Sciatic nerve (tissue), 2 donors: ENCODE data around the gene CAMKMT. TPM values are rescaled to one million over a fixed set of nuclear protein-coding genes. Genes with fewer than 3 reads are reported as not detected.

ENCODE experiments used
- ATAC-seq: fragments of 200-7000 bp; cut with Tn5 transposase; one replicate; pipeline ENCODE4 v1.9.1; 2020; ENCODE audit warnings: mild to moderate bottlenecking, moderate library complexity
- DNase-seq: peaks from one replicate; pipeline ENCODE4 v3.0.0-alpha.2; 2020; ENCODE audit warnings: low spot score
- intact Hi-C: fragments of 100-400 bp; cut with DNase I; formaldehyde crosslinking; loops from one replicate; pipeline ENCODE4 v1.14.2; 2022
- total RNA-seq: library from RNA; stranded (reverse); fragmentation: NEBNext Ultra II Directional; extraction: Animal tissue kit (Norgen Biotek cat#: 25700); gene quantifications from one replicate; pipeline ENCODE4 v1.2.1, GENCODE V29; 2021
- donor health status: DM: no; HTN: no; CAD: no.
- donor health status: DM: no; HTN: no; CAD: no.

Gene CAMKMT
- total RNA-seq, 1 donor from 2014 or later, result 11.9 TPM

- no peak for ATAC-seq
- DNase-seq, result no peak
Observed at GRCh38 chr2:44655401-44655864, 293.7 kb downstream of the CAMKMT start.

GRCh38 chr2:44656460-44656859 lies 294.7 kb downstream of the CAMKMT start:
- no peak for ATAC-seq
- intact Hi-C loops, result no loop called here
- no peak for DNase-seq

More at GRCh38 chr2:44655401-44655864, 293.7 kb downstream of the CAMKMT start:
- intact Hi-C loops, result no loop called here

DNA sequence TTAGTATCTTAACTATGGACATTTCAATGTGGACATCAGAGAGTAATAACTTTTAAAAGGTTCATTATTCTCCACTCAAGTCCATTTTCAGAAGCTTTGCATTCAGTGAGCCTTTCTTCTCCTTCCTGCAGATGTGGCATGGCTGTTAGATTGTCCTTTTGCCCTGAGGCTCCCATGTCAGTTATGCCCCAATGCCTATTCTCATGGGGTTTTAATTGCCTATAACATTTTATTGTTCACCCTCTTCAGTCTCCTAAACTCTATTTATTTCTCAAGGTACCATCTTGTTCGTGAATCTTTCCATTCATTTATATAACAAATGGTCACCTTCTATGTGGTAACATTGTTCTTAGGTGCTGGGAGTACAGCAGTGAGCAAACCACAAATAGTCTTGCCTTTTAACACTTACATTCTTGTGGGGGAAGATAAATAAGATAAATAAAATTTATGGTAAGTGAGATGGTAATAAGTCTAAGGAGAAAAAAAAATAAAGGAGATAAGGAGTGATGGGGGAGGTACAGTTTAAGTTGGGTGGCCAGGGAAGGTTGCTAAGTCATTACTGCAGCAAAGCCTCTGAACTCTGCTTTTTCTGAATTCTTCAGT lies 301.8 kb downstream of the CAMKMT start:
- intact Hi-C loops, result no loop called here
- no peak for ATAC-seq

GRCh38 chr2:44668336-44668735 lies 306.6 kb downstream of the CAMKMT start:
- intact Hi-C loops, result no loop called here
- DNase-seq (no peak), ATAC-seq (no peak)

More for the DNA sequence above, 301.8 kb downstream of the CAMKMT start:
- no peak for DNase-seq

DNA sequence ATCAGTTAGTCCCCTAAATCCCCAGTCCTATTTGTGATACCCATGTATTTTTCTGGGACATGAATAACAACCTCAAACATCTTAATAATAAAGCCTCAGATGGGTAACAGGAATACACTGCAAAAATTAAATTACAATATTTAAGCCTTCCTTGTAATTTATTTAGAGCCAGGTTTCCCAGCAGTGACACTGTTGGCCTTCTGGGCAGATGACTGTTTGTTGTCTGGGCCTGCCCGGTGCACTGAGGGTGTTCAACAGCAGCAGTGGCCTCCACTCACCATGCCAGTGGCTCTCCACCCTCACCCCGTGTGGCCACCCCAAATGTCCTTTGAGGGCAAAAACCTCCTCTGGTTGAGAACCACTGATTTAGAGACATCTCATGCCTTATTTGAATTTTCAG lies 309.5 kb downstream of the CAMKMT start:
- intact Hi-C loops, result no loop called here

GRCh38 chr2:44671916-44672315 lies 310.2 kb downstream of the CAMKMT start:
- no peak for ATAC-seq
- no peak for DNase-seq
- intact Hi-C loops, result no loop called here

More for the DNA sequence above, 309.5 kb downstream of the CAMKMT start:
- DNase-seq (no peak), ATAC-seq (no peak)

GRCh38 chr2:44672431-44672830 lies 310.7 kb downstream of the CAMKMT start:
- ATAC-seq, result no peak
- no peak for DNase-seq
- intact Hi-C loops, result no loop called here

GRCh38 chr2:44674473-44675284 lies 312.9 kb downstream of the CAMKMT start:
- DNase-seq (no peak), ATAC-seq (no peak)
- intact Hi-C loops, result no loop called here

- intact Hi-C loops, result no loop called here
- DNase-seq, result no peak
- no peak for ATAC-seq
Observed at GRCh38 chr2:44676379-44676778, 314.6 kb downstream of the CAMKMT start.

DNA sequence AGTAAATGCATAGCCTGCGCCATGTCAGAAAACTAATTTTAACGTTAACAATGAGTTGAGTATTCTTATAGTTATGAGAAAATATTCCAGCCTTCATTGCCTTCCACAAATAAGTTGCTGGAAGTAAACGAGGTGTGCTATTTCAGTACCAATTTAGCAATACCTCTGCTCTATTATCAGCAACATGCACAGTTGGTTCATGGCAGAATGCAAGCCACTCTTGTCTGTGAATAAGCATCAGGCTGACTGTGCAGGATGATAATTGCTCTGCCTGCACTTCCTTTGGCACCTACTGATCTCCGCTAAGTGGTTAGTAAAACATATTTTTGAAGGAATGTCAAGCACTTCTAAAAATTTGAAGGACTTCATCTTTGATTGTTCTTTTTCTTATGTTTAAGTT lies 317.8 kb downstream of the CAMKMT start:
- ATAC-seq (no peak), DNase-seq (no peak)
- intact Hi-C loops, result no loop called here

DNA sequence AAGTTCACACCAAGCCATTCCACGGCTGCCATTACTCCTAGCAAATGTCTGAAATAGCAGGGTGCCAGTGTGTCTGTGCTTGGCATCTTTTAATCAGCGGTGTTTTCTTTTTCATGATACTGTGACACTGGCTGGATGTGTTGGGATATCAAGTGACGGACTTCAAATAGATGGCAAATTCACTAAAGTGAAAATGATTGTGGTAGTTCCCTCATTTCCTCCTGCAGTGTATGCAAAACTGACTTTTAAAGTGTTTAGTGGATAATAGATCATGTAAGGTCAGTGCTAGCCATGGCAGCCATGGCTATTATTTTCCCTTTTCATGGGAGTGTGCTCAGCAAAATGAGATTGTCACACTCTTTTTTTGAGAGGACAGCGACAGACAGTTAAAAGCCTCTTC lies 318.2 kb downstream of the CAMKMT start:
- no peak for ATAC-seq
- intact Hi-C loops, result no loop called here

DNA sequence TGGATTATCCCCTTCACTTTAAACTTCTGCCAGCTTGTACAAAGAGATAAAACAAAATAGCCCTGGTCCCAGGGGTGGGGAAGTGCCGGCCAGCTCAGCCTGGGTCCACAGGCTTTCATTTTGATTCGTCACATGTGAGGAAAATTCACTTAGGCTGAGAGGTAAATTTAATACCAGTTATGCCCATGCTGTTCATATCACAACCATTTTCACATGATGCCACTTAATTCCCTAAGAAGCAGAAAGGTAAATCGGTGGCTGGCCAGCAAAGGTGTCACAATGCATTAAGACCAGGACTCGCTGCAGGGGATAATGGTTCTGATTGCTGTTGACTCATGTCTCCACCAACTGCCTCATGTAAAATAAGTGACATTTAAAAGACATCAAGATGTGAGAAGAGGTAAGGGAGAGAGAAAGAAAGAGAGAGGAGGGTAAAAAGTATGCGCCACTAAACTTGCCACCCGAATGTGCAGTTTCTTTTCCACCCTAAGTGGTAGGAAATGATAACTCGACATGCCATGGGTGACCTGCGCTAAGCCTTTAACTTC lies 318.8 kb downstream of the CAMKMT start:
- ATAC-seq, result no peak
- intact Hi-C loops, result no loop called here

More for the DNA sequence above, 318.2 kb downstream of the CAMKMT start:
- DNase-seq, result no peak

GRCh38 chr2:44680983-44681531 lies 319.3 kb downstream of the CAMKMT start:
- DNase-seq, result no peak
- intact Hi-C loops, result no loop called here
- no peak for ATAC-seq

More for the DNA sequence above, 318.8 kb downstream of the CAMKMT start:
- DNase-seq, result no peak

GRCh38 chr2:44682459-44682858 lies 320.7 kb downstream of the CAMKMT start:
- DNase-seq, result no peak
- no peak for ATAC-seq
- intact Hi-C loops, result no loop called here

- intact Hi-C loops, result no loop called here
- no peak for ATAC-seq
Observed at GRCh38 chr2:44684559-44684958, 322.8 kb downstream of the CAMKMT start.

DNA sequence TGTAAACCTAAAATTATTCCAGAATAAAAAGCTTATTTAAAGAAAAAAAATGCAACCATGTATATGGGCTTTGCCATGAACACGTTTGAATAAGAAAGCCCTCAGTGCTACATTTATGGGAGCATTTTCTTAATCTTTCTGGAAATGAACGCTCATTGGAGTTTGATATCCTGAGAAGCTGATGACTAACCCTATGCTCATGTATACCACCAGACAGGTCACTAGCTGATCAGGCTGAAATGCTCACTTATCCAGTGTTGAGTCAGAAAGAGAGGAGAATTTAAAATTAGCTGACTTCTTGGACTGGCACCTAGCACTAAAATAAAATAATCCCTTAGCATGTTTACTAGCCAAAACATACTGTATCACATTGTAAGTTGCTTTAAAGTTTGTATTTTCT lies 324.8 kb downstream of the CAMKMT start:
- ATAC-seq, result no peak
- intact Hi-C loops, result no loop called here
- no peak for DNase-seq

More at GRCh38 chr2:44684559-44684958, 322.8 kb downstream of the CAMKMT start:
- no peak for DNase-seq

DNA sequence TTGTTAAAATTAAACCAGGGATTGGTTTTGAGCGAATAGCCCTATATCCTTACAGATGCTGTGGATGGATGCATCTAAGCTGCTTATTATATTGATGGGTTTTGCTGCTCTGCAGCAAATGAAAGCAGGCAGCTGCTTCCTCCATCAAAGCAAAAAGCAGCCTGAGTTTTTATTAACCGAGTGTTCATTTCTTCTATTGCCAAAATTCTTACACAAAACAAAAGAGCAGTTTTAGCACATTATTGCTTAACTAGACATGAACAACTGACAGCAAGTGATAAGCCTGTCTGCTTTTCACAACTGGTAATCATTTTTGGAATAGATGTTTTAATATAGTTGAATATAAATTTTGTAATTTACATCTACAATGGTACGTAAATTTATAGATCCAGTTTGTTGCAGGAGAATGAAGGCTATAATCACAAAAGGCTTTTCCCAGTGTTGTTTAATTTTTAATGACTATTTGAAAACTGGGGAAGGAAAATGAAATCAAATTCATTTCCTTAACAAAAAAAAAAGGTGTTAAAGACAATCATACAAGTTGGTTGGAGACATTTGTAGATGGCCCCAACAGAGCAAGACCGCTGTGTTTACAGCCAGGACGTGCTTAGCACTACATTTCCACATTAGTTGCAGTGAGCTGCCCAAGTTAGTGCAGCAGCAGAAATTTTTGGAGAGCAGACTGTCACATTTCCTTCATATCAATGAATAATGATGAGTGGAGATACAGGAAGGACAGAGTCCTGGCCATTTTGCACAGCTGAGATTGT lies 326.1 kb downstream of the CAMKMT start:
- ATAC-seq (no peak), DNase-seq (no peak)
- intact Hi-C loops, result no loop called here

GRCh38 chr2:44688456-44689124 lies 326.8 kb downstream of the CAMKMT start:
- intact Hi-C loops, result no loop called here
- DNase-seq, result no peak
- ATAC-seq, result no peak

GRCh38 chr2:44689516-44689915 lies 327.8 kb downstream of the CAMKMT start:
- intact Hi-C loops, result no loop called here
- ATAC-seq (no peak), DNase-seq (no peak)
